Measurements from ENCODE around the gene ACSM3.
"Not testable (repeated sequence)": the region's sequence is repeated elsewhere in the genome, so short reads cannot be mapped to it uniquely, and the experiment has no call there.

Gene ACSM3

DNA sequence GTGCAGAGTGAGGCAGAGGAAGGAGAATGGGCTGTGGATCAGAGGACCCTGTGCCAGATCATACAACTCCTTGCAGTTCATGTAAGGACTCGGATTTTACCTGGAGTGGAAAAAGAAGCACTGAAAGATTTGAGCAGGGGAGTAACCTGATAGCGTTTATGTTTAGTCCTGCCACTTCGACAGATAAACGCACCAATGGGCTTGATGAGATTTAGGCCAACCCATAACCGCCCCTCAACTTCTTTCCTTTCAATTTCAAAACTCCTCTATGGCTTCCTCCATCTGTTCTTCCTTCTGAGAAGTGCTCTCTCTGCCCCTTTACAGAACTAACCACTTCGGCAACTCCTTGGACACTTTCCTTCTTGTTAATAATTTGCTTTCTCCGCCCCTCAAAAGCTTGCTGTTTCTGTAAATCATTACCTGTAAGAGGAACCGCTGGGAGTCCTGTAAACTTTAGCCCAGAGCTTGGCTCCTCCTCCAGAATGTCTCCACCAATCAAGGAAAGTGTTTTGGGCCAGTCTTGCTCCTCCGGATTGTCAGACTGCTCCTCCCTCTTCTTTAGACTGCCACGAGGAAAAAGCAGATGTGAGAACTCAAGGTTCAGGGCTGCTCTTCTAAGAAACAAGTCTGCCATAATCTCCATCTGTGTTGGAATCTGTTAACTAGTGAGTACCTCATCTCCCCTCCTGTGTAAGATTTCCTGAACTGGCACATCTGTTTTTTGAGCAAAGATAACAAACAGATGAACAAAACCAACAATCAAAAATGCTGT, at the start of gene ACSM3:
TSS of gene ACSM3 (plus strand) at position 554 of the 772 bp plus-strand sequence. CDS start 6,021 bp downstream, outside the sequence.
- DNase-seq (ENCODE audit: low spot score), result peak; percentile 63

- not testable (repeated sequence) for DNase-seq (ENCODE audit: low spot score)
These were observed 46.1 kb upstream of the ACSM3 start for GRCh38 chr16:20717718-20718117.

- DNase-seq (ENCODE audit: low spot score), result no peak
These were observed 43.6 kb upstream of the ACSM3 start for GRCh38 chr16:20720251-20720650.

DNA sequence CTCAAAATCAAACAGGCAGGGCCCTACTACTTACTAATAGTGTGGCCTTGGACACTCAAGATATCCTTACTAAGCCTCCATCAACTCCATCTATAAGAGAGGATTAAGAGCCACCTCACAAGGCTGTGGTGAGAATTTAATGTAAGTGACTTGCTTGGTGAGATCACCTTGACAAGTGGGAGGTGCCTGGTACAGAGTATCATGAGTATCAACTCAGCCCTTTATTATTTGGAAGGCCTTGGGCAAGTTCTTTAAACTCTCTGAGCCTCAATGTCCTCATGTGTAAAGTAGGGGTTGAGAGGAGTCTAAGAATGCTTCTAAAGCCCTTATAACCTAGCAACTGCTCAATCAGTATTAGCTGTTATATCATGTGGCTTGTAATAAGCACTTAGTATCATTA, 37.2 kb upstream of the ACSM3 start:
- no peak for DNase-seq (ENCODE audit: low spot score)

DNA sequence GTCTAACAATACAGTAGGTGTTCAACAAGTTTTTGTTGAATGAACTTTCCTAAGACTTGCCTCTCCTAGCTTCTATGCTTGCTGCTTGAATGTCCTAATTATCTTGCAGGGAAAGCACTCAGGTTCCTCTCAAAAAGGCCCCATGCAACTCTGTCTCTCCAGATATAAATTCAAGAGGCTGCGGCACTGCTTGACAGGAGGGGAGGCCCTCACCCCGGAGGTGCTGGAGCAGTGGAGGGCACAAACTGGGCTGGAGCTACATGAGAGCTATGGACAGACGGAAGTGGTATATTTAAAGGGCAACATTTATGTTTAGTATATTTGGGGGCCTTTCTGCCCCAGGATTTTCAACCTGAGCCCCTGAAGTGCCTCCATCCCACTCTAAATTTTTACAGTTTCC, 36.6 kb upstream of the ACSM3 start:
- no peak for DNase-seq (ENCODE audit: low spot score)

DNA sequence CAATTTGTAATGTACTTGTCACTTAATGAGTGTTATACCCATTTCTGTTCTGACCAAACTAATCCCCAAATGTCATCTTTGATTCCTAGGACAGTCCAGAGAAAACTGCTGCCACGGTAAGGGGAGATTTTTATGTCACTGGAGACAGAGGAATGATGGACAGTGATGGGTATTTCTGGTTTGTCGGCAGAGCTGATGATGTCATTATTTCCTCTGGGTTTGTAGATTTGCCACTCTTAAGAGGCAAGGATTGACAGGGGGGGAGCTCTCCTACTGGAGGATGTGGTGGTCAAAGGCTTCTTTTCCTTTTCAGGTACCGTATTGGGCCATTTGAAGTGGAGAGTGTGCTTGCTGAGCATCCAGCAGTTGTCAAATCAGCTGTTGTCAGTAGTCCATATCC, 34.7 kb upstream of the ACSM3 start:
- no peak for DNase-seq (ENCODE audit: low spot score)

- no peak for DNase-seq (ENCODE audit: low spot score)
These were observed 29.8 kb upstream of the ACSM3 start for GRCh38 chr16:20734056-20734455.

DNA sequence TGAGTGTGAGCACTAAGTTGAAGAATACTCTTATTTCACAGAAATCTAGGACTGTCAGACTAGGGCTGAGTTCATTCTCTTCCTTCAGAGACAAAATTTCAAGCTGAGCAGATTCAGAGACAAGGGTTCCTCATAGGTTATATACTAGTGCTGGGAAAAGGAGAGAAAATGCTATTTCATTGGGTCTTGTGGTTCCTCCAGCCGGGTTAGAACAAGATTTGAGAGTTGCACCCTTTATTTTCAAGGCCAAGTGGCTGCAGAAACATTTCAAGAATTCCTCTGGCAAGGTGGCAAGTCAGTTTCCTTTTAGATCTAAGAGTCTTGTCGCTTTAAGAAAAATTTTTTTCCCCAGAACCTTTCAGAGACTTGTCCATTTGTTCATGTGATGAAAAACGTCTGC, 29.0 kb upstream of the ACSM3 start:
- DNase-seq (ENCODE audit: low spot score), result no peak

DNA sequence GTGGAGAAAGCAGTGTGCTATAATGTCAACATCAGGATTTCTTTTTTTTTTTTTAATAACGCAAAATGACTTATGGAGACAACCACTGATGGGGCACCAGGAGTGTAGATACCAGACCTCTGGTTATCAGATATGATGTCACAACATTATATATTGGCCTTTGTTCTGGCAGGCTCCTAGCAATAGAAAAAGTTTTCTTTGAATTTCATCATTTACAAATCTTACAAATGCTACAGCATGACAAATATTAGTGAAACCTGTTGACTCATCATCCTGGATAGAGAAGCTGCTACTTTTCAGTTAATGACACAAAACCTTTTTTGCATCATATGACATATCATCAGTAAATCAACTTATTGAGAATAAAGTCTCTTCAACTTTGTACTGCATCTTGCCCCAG, 28.3 kb upstream of the ACSM3 start:
- DNase-seq (ENCODE audit: low spot score), result no peak

- no peak for DNase-seq (ENCODE audit: low spot score)
These were observed 23.6 kb upstream of the ACSM3 start for GRCh38 chr16:20740007-20740883.

GRCh38 chr16:20740901-20741521, 22.8 kb upstream of the ACSM3 start:
- DNase-seq (ENCODE audit: low spot score), result peak; percentile 88

- DNase-seq (ENCODE audit: low spot score), result peak; percentile 97
These were observed 22.1 kb upstream of the ACSM3 start, which contains the start of gene THUMPD1 for GRCh38 chr16:20741554-20742285. THUMPD1 (minus strand) TSS chr16:20741818; CDS start chr16:20741739, 79 bp downstream.

- DNase-seq (ENCODE audit: low spot score), result no peak
These were observed 20.2 kb upstream of the ACSM3 start for GRCh38 chr16:20743591-20743990.

- no peak for DNase-seq (ENCODE audit: low spot score)
These were observed 18.8 kb upstream of the ACSM3 start for GRCh38 chr16:20744922-20745440.

- no peak for DNase-seq (ENCODE audit: low spot score)
These were observed 17.4 kb upstream of the ACSM3 start for GRCh38 chr16:20746461-20746860.

- DNase-seq (ENCODE audit: low spot score), result no peak
These were observed 16.6 kb upstream of the ACSM3 start for GRCh38 chr16:20747030-20747816.

DNA sequence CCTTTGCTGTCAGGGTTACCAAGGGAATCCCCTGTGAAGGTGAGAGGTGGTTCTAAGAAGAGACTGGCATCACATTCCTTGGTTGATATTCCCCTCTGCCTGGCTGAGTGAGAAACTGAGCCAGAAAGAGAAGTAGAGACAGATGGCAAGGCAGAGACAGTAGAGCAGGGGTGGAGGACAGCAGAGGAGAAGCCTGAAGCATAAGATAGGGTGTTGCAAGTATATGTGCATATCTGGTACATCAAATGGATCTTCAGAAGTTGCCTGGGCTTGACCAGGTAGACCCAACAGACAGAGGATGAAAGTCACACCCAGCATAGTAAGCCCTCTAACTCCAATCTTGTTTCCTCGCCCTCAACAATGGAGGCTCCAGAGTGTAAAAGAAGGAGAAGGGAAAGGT, 14.3 kb upstream of the ACSM3 start:
- no peak for DNase-seq (ENCODE audit: low spot score)

DNA sequence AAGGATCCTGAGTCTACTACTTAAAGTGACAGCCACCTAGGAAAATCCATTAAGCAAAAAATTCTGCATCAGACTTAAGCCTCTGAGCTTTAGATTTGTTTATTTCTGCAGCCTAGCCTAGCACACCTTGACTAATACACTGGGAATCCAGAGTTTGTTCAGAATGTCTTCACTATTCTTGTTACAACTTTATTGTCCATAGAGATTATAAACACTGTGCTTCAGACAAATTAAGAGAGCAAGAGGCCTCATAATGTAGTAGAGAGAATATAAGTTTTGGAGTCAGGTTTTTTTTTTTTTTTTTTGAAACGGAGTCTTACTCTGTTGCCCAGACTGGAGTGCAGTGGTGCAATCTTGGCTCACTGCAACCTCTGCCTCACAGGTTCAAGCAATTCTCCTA, 13.3 kb upstream of the ACSM3 start:
- no peak for DNase-seq (ENCODE audit: low spot score)

- no peak for DNase-seq (ENCODE audit: low spot score)
These were observed 10.1 kb upstream of the ACSM3 start for GRCh38 chr16:20753727-20754126.

GRCh38 chr16:20755238-20755637, 8.6 kb upstream of the ACSM3 start:
- no peak for DNase-seq (ENCODE audit: low spot score)

DNA sequence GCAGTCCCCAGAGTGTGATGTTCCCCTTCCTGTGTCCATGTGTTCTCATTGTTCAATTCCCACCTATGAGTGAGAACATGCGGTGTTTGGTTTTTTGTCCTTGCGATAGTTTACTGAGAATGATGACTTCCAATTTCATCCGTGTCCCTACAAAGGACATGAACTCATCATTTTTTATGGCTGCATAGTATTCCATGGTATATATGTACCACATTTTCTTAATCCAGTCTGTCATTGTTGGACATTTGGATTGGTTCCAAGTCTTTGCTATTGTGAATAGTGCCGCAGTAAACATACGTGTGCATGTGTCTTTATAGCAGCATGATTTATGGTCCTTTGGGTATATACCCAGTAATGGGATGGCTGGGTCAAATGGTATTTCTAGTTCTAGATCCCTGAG, 8.0 kb upstream of the ACSM3 start:
- DNase-seq (ENCODE audit: low spot score), result not testable (repeated sequence)

Measured in ecto neural progenitor cell (in vitro differentiated cells).